Liver (tissue), 9 donors: ENCODE data around the gene RANBP3. TPM values are rescaled to one million over a fixed set of nuclear protein-coding genes. Genes with fewer than 3 reads are reported as not detected.
"Not testable (repeated sequence)": the region's sequence is repeated elsewhere in the genome, so short reads cannot be mapped to it uniquely, and the experiment has no call there.

Experiments
- DNase-seq: peaks from one replicate; pipeline ENCODE4 v3.0.0-alpha.2; 2017; ENCODE audit warnings: low spot score
- H3K27ac ChIP-seq, 2 donors: one replicate each; pipeline ENCODE4 v1.7.0; 2013; ENCODE audit warnings: inconsistent platforms in 2 of 2, low read length in 2 of 2, control low read depth in 1 of 2, low read depth in 1 of 2, mild to moderate bottlenecking in 1 of 2
- H3K27me3 ChIP-seq, 4 donors: one replicate each; pipeline versions ENCODE4 v1.6.1 to v1.7.0; 2013; ENCODE audit warnings: low read length in 3 of 4, inconsistent platforms in 1 of 4, mild to moderate bottlenecking in 1 of 4, moderate library complexity in 1 of 4; ENCODE audit not compliant: control insufficient read depth in 4 of 4, insufficient read depth in 4 of 4
- H3K36me3 ChIP-seq, 4 donors: one replicate each; pipeline versions ENCODE4 v1.6.1 to v1.7.0; 2013; ENCODE audit warnings: low read length in 3 of 4, mild to moderate bottlenecking in 3 of 4, low read depth in 1 of 4, moderate library complexity in 1 of 4; ENCODE audit not compliant: control insufficient read depth in 4 of 4, insufficient read depth in 3 of 4
- H3K4me1 ChIP-seq, 4 donors: one replicate each; pipeline versions ENCODE4 v1.6.1 to v1.7.0; 2013; ENCODE audit warnings: low read length in 3 of 4, mild to moderate bottlenecking in 3 of 4, moderate library complexity in 1 of 4; ENCODE audit not compliant: control insufficient read depth in 4 of 4, insufficient read depth in 4 of 4
- H3K4me3 ChIP-seq, 3 donors: one replicate each; pipeline versions ENCODE4 v1.6.1 to v1.7.0; 2013; ENCODE audit warnings: low read length in 3 of 3, control low read depth in 1 of 3, low read depth in 1 of 3, mild to moderate bottlenecking in 1 of 3
- H3K9ac ChIP-seq, 2 donors: one replicate each; pipeline ENCODE4 v1.7.0; 2013; ENCODE audit warnings: low read length in 2 of 2, mild to moderate bottlenecking in 2 of 2, moderate library complexity in 2 of 2, control low read depth in 1 of 2, low read depth in 1 of 2
- H3K9me3 ChIP-seq, 4 donors: one replicate each; pipeline versions ENCODE4 v1.6.1 to v1.7.0; 2013; ENCODE audit warnings: low read length in 3 of 4; ENCODE audit not compliant: control insufficient read depth in 4 of 4
- CTCF ChIP-seq: fragments of 150-350 bp; IDR thresholded peaks from 2 replicates; pipeline ENCODE4 v1.5.1; 2017; ENCODE audit warnings: improper control_type of control experiment, low read depth, low read length; ENCODE audit not compliant: missing input control
- EGR1 ChIP-seq, 2 donors: IDR thresholded peaks; 2 replicates each; pipeline ENCODE4 v1.6.1; 2016 to 2018; ENCODE audit warnings: antibody characterized with exemption in 2 of 2, low read depth in 2 of 2
- FOXA1 ChIP-seq: IDR thresholded peaks from 2 replicates; pipeline ENCODE4 v1.6.1; 2016; ENCODE audit warnings: antibody characterized with exemption
- FOXA2 ChIP-seq: IDR thresholded peaks from 2 replicates; pipeline ENCODE4 v1.6.1; 2016; ENCODE audit warnings: antibody characterized with exemption
- GABPA ChIP-seq, 2 donors: IDR thresholded peaks in 1 of 2; conservative IDR thresholded peaks in 1 of 2; 2 replicates each; pipeline ENCODE4 v1.6.1; 2016; ENCODE audit warnings: antibody characterized with exemption in 2 of 2, mild to moderate bottlenecking in 1 of 2, moderate library complexity in 1 of 2
- HNF4A ChIP-seq, 2 donors: conservative IDR thresholded peaks; 2 replicates each; pipeline ENCODE4 v1.6.1; 2016; ENCODE audit warnings: antibody characterized with exemption in 2 of 2, mild to moderate bottlenecking in 2 of 2
- HNF4G ChIP-seq: IDR thresholded peaks from 2 replicates; pipeline ENCODE4 v1.6.1; 2016; ENCODE audit warnings: antibody characterized with exemption
- JUND ChIP-seq, 2 donors: IDR thresholded peaks; 2 replicates each; pipeline ENCODE4 v1.6.1; 2016; ENCODE audit warnings: antibody characterized with exemption in 2 of 2
- MAX ChIP-seq: IDR thresholded peaks from 2 replicates; pipeline ENCODE4 v1.6.1; 2016; ENCODE audit warnings: antibody characterized with exemption
- NR2F2 ChIP-seq: IDR thresholded peaks from 2 replicates; pipeline ENCODE4 v1.6.1; 2016; ENCODE audit warnings: antibody characterized with exemption
- RAD21 ChIP-seq, 2 donors: IDR thresholded peaks; 2 replicates each; pipeline ENCODE4 v1.6.1; 2016; ENCODE audit warnings: antibody characterized with exemption in 2 of 2, mild to moderate bottlenecking in 2 of 2
- REST ChIP-seq: IDR thresholded peaks from 2 replicates; pipeline ENCODE4 v1.6.1; 2016; ENCODE audit warnings: antibody characterized with exemption, mild to moderate bottlenecking
- RXRA ChIP-seq, 2 donors: IDR thresholded peaks; 2 replicates each; pipeline ENCODE4 v1.6.1; 2017 to 2018; ENCODE audit warnings: antibody characterized with exemption in 2 of 2, mild to moderate bottlenecking in 1 of 2
- SP1 ChIP-seq: IDR thresholded peaks from 2 replicates; pipeline ENCODE4 v1.6.1; 2018; ENCODE audit warnings: antibody characterized with exemption, mild to moderate bottlenecking
- TAF1 ChIP-seq: conservative IDR thresholded peaks from 2 replicates; pipeline ENCODE4 v1.6.1; 2016; ENCODE audit warnings: antibody characterized with exemption, mild to moderate bottlenecking
- ZBTB33 ChIP-seq: IDR thresholded peaks from 2 replicates; pipeline ENCODE4 v1.6.1; 2016; ENCODE audit warnings: antibody characterized with exemption
- WGBS: extraction: QIAGEN DNeasy Blood & Tissue Kit; methylation state at CpG from one replicate; pipeline ENCODE4 v1.1.7; 2013; 5-methylcytosine and 5-hydroxymethylcytosine counted together
- polyA plus RNA-seq, 2 donors: library from polyadenylated mRNA; stranded (reverse) in 1 of 2; unstranded in 1 of 2; fragments of 200-250 nt in 1 of 2; fragments of >200 nt in 1 of 2; fragmentation: Nextera tagmentation in 1 of 2; extraction: Ambion mirVana in 1 of 2; gene quantifications; one replicate each; pipeline versions ENCODE4 v1.2.1 to v1.2.3, GENCODE V29; 2013 to 2015
- total RNA-seq, 2 donors: library from RNA; depleted of rRNA; stranded (reverse); fragments of >200 nt; gene quantifications; one replicate each; pipeline ENCODE4 v1.2.3, GENCODE V29; 2014
- donor health status: healthy.
- donor health status: healthy.
- donor health status: healthy.
- donor health status: healthy.
- donor health status: healthy.

RANBP3 gene
- total and polyA plus RNA-seq, 4 donors: 10.0 to 23.3 (median 20.7) TPM

GRCh38 chr19:5963855-5964254 is 14.1 kb downstream of the RANBP3 start:
- H3K4me3 ChIP-seq: no peak overlapping the region
- no peaks in the 10 kb centered on the region for H3K27me3 ChIP-seq
- H3K9me3 ChIP-seq: no peaks in the 10 kb centered on the region
- H3K36me3 ChIP-seq: no peaks in the 10 kb centered on the region
- DNase-seq: no peak
- TF ChIP-seq CTCF (no peak), FOXA2 (no peak), HNF4G (no peak), RXRA (IDR thresholded peaks at IDR 0.05) (no peak), NR2F2 (no peak)
- peaks cover 28 to 55% (median 39%) of the 10 kb centered on the region in 4 donors for H3K4me1 ChIP-seq
- H3K9ac ChIP-seq: no peak overlapping the region
- 93% methylated on average over 7 of the region's 7 CpGs for WGBS
- peak overlapping the region; percentile 94 to 99 for H3K27ac ChIP-seq

GRCh38 chr19:5963259-5963658 is 14.7 kb downstream of the RANBP3 start:
- not testable (repeated sequence) for H3K9ac ChIP-seq, H3K27me3 ChIP-seq, H3K9me3 ChIP-seq, H3K4me3 ChIP-seq, H3K36me3 ChIP-seq, DNase-seq
- peaks cover 23 to 55% (median 41%) of the 10 kb centered on the region in 4 donors for H3K4me1 ChIP-seq
- peak overlapping the region; percentile 94 to 99 for H3K27ac ChIP-seq
- WGBS: 87% methylated on average over 6 of the region's 6 CpGs

GRCh38 chr19:5961969-5962945 is 15.7 kb downstream of the RANBP3 start:
- peak overlapping the region; percentile 94 to 99 for H3K27ac ChIP-seq
- H3K9me3 ChIP-seq: no peaks in the 10 kb centered on the region
- peak overlapping the region in 1 of 3 donors; percentile 5 for H3K4me3 ChIP-seq
- peak; percentile 71 for DNase-seq
- no peaks in the 10 kb centered on the region for H3K36me3 ChIP-seq
- no peaks in the 10 kb centered on the region for H3K27me3 ChIP-seq
- peak overlapping the region; percentile 50 to 91 for H3K9ac ChIP-seq
- WGBS: 17% methylated on average over 29 of the region's 29 CpGs
- H3K4me1 ChIP-seq: peaks cover 24 to 58% (median 39%) of the 10 kb centered on the region in 4 donors
- TF ChIP-seq HNF4G: no peak
- peak; percentile 84 for TF ChIP-seq MAX
- peak in 1 of 2 donors; percentile 83 for TF ChIP-seq GABPA (IDR thresholded peaks at IDR 0.05 in 1 of 2, conservative IDR thresholded peaks at IDR 0.05 in 1 of 2)
- TF ChIP-seq TAF1: peak; percentile 74
- peak; percentile 81 for TF ChIP-seq SP1
- no peak for TF ChIP-seq CTCF
- TF ChIP-seq ZBTB33: no peak
- TF ChIP-seq RAD21 (IDR thresholded peaks at IDR 0.05): peak; percentile 34 to 41
- no peak for TF ChIP-seq JUND (IDR thresholded peaks at IDR 0.05)
- TF ChIP-seq FOXA1: peak; percentile 52
- peak; percentile 34 to 58 for TF ChIP-seq RXRA (IDR thresholded peaks at IDR 0.05)
- peak; percentile 31 for TF ChIP-seq REST
- no peak for TF ChIP-seq EGR1 (IDR thresholded peaks at IDR 0.05; ENCODE audit: low read depth in 2 of 2)
- peak; percentile 56 to 64 for TF ChIP-seq HNF4A (conservative IDR thresholded peaks at IDR 0.05)
